Colon (tissue), 2 donors: ENCODE data around the gene RGS3.

Source experiments
- FAIRE-seq: peaks from 2 replicates; lab custom pipeline; 2012; peaks lifted over from hg19 to GRCh38; lab: Jason Lieb, UNC
- donor health status: control.
- donor health status: control.

Gene RGS3

DNA sequence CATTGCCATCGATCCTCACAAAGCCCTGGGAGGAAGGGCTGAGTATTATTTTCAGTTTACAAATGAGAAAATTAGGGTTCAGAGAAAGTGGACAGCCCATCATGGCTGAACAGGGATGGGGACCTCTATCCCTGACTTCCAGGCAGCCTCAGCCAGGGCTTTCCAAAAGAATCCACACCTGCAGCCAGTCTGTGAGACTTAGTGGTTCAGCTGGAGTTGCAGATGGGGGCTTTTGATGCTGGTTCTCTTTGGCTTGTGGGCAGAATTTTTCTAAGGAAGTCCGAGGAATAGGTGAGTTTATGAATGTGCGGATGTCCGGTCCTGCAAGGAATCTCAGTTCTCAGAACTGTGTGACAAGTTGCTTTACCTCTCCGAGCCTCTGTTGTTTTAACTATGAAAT is 138.1 kb downstream of the RGS3 start:
- FAIRE-seq = no peak

DNA sequence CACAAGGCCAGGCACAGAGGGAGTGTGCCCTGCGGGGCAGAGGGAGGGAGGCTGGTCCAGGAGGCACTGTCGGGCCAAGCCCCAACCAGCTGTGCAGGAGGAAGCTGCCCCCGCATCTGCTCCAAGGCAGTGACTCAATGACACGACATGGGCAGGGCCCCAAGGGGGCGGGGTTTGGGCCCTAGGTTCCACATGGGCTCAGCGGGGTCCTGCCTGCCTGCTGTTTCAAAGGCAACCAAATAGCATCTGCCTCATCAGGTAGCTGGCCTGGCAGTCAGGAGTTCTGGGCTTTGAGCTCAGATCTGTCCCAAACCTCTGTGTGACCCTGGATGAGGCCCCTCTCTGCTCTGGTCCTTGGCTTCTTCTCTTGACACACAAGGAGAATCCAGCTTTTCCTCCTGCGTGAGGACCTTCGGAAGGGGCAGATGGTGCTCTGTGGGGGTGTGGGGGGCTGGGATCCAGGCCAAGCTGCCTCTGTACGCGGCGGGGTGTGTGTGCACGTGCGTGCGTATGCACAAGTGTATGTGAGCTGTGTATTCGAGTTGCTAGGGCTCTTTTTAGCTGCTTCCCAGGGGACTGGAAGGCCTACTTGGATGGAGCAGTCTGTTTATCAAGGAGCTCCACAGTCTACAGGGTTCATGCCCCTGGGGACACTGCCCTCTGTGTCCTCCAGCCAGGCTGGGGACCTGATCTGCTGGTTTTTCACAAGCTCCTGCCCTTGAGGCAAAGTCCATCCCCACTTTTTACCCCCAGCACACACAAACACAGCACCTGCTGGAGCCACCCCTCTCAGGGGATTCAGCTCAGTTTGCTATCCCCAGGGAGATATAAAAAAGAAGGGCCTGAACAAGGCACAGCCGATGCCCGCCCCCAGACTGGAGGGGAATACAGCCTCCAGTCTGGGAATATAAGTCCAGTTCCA is 138.9 kb downstream of the RGS3 start:
- no peak for FAIRE-seq

DNA sequence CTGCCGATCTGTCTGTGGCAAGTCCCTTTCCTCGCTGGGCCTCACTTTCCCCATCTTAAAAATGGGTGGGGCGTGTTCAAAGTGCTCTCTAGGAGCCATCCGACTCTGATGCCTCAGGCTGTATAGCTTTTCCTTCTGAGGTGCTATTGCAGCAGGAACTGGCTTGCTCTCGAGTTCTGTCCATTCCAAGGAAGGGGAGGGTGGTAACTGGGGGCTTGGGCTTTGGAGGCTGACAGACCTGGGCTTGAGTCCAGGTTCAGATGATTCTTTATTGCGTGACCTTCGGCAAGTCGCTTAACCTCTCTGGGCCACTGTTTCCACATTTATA is 139.5 kb downstream of the RGS3 start:
- FAIRE-seq = no peak

GRCh38 chr9:113603773-113604172 is 140.2 kb downstream of the RGS3 start:
- FAIRE-seq = no peak

DNA sequence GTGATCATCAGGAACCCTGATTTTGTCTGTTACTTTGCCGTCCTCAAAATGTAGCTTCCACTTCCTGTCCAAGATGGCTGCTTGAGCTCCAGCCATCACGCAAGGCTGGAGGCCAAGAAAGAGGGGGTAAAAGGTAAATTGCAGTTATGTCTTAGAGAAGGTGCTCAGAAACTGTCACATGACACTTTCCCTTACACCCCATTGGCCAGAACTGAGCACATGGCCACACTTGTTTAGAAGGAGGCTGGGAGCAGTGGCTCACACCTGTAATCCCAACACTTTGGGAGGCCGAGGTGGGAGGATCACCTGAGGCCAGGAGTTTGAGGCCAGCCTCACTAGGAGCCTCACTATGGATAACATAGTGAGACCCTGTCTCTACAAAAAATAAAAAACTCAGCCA is 140.9 kb downstream of the RGS3 start:
- FAIRE-seq = no peak

DNA sequence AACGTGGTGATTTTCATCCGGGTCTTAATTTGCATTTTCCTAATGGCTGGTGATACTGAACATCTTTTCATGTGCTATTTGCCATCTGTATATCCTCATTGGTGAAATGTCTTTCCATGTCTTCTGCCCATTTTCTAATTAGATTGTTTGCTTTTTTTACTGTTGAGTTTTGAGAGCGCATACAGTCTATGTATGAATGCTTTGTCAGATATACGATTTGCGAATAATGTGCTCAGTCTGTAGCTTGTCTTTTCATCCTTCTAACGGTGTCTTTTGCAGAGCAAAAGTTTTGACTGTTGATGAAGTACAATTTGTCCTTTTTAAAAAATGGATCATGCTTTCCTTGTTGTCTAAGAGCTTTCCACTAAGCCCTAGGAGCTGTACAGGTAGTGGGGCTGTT is 143.0 kb downstream of the RGS3 start:
- no peak for FAIRE-seq

GRCh38 chr9:113608082-113608685 is 144.7 kb downstream of the RGS3 start:
- no peak for FAIRE-seq

GRCh38 chr9:113609562-113610318 is 146.2 kb downstream of the RGS3 start:
- FAIRE-seq = no peak

DNA sequence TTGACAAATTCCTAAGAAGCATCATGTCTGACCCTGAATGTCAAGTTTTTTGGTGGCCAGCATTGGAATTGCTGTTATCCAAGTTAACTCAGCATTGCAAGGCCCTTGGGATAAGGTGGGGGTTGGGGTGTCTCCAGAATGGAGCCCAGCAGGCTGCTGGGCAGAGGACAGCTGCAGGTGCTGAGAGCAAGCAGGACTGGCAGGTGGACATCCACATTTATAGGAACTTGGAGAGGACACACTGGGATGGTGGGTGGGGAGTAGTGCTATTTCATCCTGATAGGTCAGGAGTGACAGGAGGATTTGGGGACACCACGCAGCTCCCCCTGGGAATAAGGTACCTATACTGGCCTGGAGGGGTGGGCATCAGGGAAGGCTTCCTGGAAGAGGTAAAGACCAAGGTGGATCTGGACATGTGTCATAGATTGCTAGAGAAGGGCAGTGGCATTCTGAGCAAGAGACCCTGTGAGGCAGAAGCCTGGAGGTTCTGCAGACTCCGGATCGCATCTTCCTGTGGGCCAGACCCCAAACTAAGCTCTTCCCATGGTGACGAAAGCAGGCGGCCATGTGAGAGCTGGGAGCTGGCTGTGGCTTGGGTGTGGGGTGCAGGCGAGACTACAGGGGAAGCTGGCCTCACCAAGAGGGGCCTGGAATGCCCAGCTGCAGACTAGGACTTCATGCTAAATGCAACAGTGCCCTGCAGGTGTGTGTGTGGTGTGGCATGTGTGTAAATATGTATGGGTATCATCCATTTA is 148.1 kb downstream of the RGS3 start:
- FAIRE-seq = no peak

GRCh38 chr9:113612216-113612747 is 148.8 kb downstream of the RGS3 start:
- no peak for FAIRE-seq

DNA sequence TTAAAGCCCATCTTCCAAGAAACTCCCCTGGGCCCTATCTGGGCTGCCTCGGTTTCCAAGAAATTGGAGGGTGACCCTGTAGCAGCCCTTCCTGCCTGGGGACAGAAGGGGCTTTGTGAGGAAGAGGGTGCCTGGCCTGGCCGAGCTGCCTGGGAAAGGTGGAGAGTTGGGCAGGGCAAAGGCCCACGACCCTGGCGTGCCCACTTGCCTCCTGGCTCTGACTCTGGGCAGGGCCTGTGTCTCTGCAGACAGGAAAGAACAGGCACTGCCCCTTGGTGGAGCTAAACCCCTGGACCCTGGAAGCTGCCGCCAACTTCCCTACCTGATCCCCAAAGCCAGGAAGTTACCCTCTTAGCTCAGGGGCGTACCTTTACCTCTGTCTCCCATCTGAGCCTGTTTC is 149.3 kb downstream of the RGS3 start:
- no peak for FAIRE-seq

DNA sequence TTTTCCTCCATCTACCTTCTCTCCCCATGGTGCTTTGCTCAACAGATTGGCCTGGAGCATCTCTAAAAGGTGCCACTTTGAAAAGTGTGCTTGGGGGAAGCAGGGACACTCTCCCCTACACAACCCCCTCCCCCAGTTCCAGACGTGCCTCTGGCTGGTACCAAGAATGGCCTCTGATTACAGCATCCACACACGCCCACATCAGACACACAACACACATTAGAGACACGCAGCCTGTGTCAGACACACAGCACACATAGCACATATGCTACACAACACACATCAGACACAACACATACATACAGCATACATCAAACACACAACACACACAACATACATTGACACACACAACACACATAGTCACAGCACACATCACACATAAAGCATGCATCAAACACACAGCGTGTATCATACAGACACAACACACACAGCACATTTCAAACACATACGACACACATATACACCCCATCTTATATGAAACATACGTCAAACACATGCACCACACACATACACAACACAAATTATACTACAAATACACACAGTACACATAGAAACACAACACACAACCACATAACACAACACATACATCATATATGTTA is 150.4 kb downstream of the RGS3 start:
- no peak for FAIRE-seq

- no peak for FAIRE-seq
These were observed 151.5 kb downstream of the RGS3 start for GRCh38 chr9:113614843-113615648.

GRCh38 chr9:113616116-113616515 is 152.6 kb downstream of the RGS3 start:
- no peak for FAIRE-seq

DNA sequence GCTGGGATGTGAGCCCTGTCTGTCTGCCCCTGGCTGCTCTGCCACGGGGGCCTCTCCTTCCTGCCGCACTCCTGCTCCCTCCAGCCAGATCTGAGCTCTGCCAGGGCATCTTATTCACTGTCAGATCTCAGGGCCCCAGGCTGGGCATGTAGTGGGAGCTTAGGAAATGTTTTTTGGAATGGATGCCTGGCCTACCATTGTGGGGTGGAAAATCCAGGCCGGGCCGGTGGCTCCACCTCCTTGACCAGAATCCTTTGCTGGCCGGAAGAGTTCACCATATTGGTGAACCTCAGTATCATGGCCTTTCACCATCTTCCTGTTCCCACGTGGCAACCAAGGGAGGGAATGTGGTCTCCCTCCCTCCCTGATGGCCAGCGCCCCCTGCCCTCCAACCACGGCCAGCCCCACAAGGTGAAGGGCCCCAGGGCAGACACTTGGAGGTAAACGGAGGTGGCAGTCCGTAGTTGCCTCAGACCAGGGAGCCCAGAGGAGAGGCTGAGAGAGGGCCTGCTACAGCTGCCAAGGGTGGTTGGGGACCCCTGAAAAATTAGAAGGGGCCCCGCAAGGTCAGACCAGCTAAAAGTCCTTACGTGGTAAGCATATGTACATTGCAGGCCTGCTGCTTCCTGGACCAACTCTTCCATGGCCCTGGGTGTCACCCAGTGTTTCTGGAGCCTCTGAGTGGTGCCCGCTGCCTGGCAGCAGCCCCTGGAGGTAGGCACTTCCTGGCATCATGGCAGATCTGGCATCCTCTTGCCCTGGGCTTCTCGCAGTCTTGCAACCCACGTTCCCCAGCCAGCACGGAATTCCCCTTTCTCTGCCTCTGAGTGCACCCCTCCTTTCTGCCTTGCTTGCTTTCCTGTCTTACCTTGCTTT is 153.3 kb downstream of the RGS3 start:
- FAIRE-seq = no peak

DNA sequence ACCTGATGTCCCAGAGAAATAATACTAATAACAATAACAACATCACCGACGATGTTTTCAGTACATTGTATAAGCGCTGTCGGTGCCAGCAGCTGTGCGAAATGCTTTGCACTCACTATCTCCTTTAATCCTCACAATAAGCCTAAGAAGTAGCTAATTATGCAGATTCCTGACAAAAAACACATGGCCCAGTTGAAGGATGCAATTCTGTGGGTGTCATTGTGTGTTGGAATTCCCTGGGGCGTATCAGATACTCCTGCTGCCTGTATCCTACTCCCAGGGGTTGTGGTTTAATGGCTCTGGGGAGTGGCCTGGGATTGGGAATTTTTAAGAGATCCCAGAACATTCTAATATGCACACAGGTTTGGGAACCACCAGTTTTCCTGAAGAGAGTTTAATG is 154.0 kb downstream of the RGS3 start:
- no peak for FAIRE-seq

DNA sequence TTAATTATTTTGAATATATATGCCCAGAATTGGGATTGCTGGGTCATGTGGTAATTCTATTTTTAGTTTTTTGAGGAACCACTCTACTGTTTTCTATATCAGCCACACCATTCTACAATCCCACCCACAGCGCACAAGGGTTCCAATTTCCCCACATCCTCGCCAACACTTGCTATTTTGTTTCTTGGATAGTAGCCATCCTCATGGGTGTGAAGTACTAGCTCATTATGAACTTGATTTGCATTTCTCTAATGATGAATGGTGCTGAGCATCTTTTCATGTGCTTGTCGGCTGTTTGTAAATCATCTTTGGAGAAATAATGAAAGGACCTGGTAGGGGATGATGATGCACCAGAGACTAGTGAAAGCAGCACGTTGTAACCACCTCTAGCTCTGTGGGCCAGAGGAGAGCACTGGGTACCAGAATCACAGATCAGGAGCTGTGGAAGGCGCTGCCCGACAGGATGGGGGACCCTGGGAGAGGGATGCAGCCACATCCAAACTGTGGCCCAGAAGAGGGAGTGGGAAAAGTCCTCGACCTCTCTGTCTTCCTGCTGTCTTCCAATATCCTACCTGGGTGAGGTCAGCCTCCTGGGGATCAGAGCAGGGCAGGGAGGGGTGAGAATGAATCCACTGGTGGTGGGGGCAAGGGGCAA is 155.4 kb downstream of the RGS3 start:
- FAIRE-seq = no peak

DNA sequence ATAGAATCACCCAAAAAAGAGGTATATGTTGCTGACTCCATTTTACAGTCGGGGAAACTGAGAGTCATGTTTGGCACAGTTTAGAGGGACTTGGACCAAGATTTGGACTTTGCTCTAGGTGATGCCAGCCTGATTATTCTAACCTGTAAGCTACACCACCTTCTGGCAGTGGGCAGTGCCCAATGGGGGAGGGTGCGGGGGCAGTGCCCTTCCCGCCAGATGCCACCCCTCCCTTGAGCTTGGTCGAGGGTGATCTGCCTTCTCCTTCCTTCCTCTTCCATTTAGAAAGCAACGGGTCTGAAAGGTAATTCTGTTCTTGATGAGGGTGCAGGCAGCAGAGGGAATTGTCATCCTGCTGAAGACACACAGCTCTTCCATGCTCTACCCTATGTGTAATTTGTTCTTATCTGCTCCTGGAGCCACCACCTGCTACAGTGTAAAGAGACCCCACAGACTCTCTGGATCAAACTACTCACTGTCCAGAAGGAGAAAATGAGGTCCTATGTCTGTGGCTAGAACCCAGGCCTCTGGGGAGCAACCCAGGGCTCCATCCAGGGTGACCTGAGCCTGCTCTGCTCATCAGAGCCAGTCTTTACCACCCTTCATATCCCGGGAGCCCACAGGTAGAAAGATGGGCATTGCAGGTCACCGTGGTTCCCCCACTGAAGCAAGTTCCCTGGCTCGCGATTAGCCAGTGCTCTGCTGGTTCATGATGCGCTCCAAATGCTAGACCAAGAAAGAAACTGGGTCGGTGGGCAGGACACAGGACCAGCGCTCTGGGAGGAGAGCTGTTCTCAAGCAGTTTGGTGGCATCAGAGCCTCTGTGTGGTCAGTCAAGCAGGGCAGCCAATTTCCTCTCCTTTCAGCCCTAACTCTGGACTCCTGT is 156.2 kb downstream of the RGS3 start:
- no peak for FAIRE-seq
